Frontal cortex (tissue), 4 donors: ENCODE measurements around the gene SNX5. TPM values are rescaled to one million over a fixed set of nuclear protein-coding genes. Genes with fewer than 3 reads are reported as not detected.
A peak's percentile ranks its signal among the peaks of the same experiment; 100 is the strongest.

Experiments used
- DNase-seq, 2 donors: peaks; one replicate each; pipeline ENCODE4 v3.0.0; 2012; ENCODE audit warnings: low spot score in 2 of 2
- FAIRE-seq: peaks from 2 replicates; lab custom pipeline; 2012; peaks lifted over from hg19 to GRCh38; lab: Jason Lieb, UNC
- small RNA-seq: library from RNA; depleted of rRNA; stranded (forward); fragments of <200 nt; gene quantifications from one replicate; pipeline ENCODE3, GENCODE V24; 2014
- total RNA-seq: library from RNA; depleted of rRNA; stranded (reverse); fragments of >200 nt; gene quantifications from one replicate; pipeline ENCODE4 v1.2.3, GENCODE V29; 2014
- donor health status: control.
- donor health status: control.
- donor health status: control.

SNX5 gene
- total RNA-seq, 1 donor from 2014 or later: 50.5 TPM

DNA sequence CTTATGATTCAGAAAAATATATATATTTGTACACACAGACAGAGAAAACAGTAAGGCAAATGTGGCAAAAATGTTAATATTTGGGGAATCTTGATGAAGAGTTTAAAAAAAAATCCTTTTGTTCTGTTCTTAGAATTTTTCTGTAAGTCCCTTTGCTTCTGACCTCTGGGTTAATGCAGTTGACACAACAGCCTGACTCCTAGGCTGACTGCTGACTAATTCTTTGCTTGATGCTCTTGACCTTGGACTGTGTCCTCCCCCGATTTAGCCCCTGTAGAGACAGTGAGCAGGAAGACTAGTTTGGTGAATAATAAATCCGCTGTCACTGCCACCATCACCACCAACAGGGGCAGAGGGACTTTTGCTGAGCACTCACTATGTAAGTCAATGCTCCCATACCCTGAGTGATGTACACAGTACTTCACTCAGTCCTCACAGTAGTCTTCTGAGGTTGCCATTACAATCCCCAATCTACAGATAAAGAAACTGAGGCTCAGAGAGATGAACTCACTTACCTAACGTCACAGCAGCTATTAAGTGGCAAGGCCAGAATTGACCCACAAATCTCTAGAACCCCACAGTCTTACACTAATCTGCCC is 71.7 kb downstream of the SNX5 start:
- no peak for FAIRE-seq
- DNase-seq: no peak

DNA sequence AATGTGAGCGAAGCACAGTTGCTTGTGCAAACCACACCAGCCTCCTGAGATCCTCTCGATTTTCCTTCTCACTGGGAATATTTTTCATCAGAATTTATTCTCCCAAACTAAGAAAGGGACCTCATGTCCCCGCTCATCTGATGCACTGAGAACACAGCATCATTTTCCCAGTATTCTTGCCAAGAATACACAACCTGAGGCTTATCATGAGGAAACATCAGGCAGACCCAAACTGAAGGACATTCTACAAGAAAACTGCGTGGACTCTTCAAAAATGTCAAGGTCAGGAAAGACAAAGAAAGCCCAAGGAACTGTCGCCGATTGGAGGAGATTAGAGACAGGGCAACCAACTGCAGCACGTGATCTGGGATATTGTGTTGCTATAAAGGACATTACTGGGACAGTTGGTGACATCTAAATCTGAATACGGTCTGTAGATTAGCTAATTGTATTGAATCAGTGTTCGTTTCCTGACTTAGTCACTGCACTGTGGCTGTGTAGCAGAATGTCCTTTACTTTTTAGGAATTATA is 72.3 kb downstream of the SNX5 start:
- DNase-seq (no peak), FAIRE-seq (no peak)

DNA sequence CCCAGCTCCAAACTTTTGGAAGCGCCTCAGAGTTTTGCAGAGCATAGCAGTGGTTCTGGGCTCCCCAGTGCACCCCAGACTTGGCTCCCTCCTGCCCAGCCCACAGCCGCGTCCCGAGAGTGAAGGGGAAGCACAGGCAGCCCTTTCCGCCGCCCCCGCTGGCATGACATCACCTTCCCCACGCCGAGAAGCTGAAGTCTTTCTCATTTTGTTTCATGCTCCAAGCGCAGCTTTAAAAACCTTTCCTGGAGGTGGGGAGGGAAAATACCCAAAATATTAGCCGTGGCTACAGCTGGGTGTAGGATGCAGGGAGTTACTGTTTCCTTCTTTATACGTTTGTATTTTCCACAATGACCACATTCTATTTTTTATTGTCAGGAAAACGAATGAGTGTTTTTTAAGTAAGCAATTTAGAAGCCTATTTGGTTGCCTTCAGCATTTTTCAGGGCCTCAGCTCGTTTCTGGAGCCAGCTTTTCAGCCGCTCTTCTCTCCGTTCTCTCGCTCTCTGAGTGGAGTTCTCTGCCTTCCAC is 72.9 kb downstream of the SNX5 start:
- DNase-seq (peak in 1 of 2 donors; percentile 56), FAIRE-seq (no peak)

DNA sequence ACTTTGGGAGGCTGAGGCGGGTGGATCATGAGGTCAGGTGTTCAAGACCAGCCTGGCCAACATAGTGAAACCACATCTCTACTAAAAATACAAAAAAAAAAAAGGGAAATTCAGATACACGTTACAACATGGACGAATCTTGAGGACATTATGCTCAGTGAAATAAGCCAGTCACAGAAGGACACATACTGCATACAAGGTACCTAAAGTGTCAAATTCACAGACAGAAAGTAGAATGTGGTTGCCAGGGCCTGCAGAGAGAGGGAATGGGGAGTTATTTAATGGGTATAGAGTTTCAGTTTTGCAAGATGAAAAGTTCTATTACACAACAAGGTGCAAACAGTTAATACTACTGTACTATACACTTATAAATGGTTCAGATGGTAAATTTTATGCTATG is 75.1 kb downstream of the SNX5 start:
- DNase-seq: no peak
- no peak for FAIRE-seq

DNA sequence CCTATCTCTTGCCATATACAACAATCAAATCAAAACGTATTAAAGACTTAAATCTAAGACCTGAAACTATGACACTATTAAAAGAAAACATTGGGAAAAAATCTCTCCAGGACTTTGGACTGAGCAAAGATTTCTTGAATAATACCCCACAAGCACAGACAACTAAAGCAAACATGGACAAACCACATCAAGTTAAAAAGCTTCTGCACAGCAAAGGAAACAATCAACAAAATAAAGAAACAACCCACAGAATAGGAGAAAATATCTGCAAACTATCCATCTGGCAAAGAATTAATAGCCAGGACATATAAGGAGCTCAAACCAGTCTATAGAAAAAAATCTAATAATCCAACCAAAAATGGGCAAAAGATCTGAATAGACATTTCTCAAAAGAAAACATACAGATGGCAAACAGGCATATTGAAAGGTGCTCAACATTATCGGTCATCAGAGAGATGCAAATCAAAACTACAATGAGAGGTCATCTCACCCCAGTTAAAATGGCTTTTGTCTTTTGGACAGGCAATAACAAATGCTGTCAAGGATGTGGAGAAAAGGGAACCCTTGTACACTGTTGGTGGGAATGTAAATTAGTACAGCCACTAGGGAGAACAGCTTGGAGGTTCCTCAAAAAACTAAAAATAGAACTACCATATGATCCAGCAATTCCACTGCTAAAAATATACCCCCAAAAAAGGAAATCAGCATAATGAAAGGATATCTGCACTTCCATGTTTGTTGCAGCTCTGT is 76.2 kb downstream of the SNX5 start:
- FAIRE-seq: no peak
- DNase-seq: no peak

Small RNAs within 50 kb of the gene (small RNA-seq; reads per million reads assigned to genes)
- gene RNU6-192P: not detected
- 514 reads per million, percentile 99 among the genes with 10 or more reads in this experiment for gene SNORD17

Other genes starting within 250 kb of the SNX5 start
- gene MGME1, start 224 bp upstream of the SNX5 start, total RNA-seq: 7.3 TPM
- 0.41 TPM for gene OVOL2, start 89.1 kb upstream of the SNX5 start, total RNA-seq
- 33.4 TPM for gene KAT14, start 169.1 kb upstream of the SNX5 start, total RNA-seq
- 13.5 TPM for gene PET117, start 169.1 kb upstream of the SNX5 start, total RNA-seq